OCI-LY3 (cell line): ENCODE measurements around the gene MAST2.
"Not testable (repeated sequence)": the region's sequence is repeated elsewhere in the genome, so short reads cannot be mapped to it uniquely, and the experiment has no call there.

Experiments
- H2AFZ ChIP-seq: fragments of 200-600, 300-600 bp; shearing (Covaris generic); 2 replicates; pipeline ENCODE4 v1.6.0; 2014; ENCODE audit warnings: antibody characterized with exemption, low read depth, low read length
- H3K27ac ChIP-seq: fragments of 200-600, 300-600 bp; sonication (generic); 2 replicates; pipeline ENCODE4 v1.5.1; 2014; ENCODE audit warnings: mild to moderate bottlenecking, low read length, moderate library complexity, mixed read lengths
- H3K27me3 ChIP-seq: fragments of 200-600, 300-600 bp; sonication (generic); 2 replicates; pipeline ENCODE4 v1.6.1; 2014; ENCODE audit warnings: low read depth, low read length, mixed read lengths
- H3K36me3 ChIP-seq: fragments of 200-600, 300-600 bp; sonication (generic); replicated peaks from 2 replicates; pipeline ENCODE3; 2014; ENCODE audit warnings: low read depth, low read length, mixed read lengths
- H3K4me1 ChIP-seq: fragments of 300-600, 200-600 bp; sonication (generic); 2 replicates; pipeline ENCODE4 v1.6.1; 2014; ENCODE audit warnings: low read length, mixed read lengths
- H3K4me2 ChIP-seq: fragments of 200-600, 300-600 bp; sonication (generic); 2 replicates; pipeline ENCODE4 v1.6.1; 2014; ENCODE audit warnings: low read length, mixed read lengths
- H3K4me3 ChIP-seq: fragments of 300-600, 200-600 bp; sonication (generic); 2 replicates; pipeline ENCODE4 v1.5.1; 2014; ENCODE audit warnings: antibody characterized with exemption, mild to moderate bottlenecking, low read length, moderate library complexity
- H3K79me2 ChIP-seq: fragments of 300-600, 200-600 bp; shearing (Covaris generic); 2 replicates; pipeline ENCODE4 v1.6.1; 2014; ENCODE audit warnings: mild to moderate bottlenecking, low read length, mixed read lengths
- H3K9ac ChIP-seq: fragments of 300-600, 200-600 bp; shearing (Covaris generic); 2 replicates; pipeline ENCODE4 v1.6.0; 2014; ENCODE audit warnings: mild to moderate bottlenecking, low read length, moderate library complexity
- H3K9me3 ChIP-seq: fragments of 200-600, 300-600 bp; shearing (Covaris generic); 2 replicates; pipeline ENCODE4 v1.6.1; 2014; ENCODE audit warnings: low read length, mixed read lengths; ENCODE audit not compliant: insufficient read depth
- H4K20me1 ChIP-seq: fragments of 200-600, 300-600 bp; sonication (generic); 2 replicates; pipeline ENCODE4 v1.6.1; 2016; ENCODE audit warnings: low read length, mixed read lengths; ENCODE audit not compliant: insufficient read depth
- EZH2phosphoT487 ChIP-seq: fragments of 200-600 bp; shearing (Covaris generic); IDR thresholded peaks from 2 replicates; pipeline ENCODE4 v1.6.1; 2018; ENCODE audit warnings: antibody characterized with exemption, mixed run types, low read depth
- TF ChIP-seq, protein P1 (sequence below): fragments of 200-600, 300-600 bp; sonication (generic); IDR thresholded peaks from 2 replicates; pipeline ENCODE4 v1.5.1; 2014; ENCODE audit warnings: antibody characterized with exemption, low read length, low read depth

The MAST2 gene

DNA sequence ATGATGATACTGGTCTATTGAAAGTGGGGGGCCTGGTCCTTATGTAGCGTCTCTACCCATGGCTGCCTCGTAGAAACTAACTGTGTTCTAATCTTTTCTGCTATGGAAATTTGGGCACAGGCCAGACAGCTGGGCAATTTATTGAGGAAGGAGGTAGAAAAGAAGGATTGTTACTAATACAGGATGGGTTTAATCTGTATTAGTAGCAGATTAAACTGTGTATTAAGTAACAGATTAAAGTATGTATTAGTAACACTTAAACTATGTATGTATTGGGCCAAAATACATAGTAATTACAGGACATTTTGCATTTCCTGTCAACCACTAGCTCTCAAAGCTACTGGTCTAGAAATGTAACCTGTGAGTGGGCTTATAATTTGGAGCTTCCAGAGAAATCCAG lies 142.0 kb downstream of the MAST2 start:
- Histone ChIP-seq H3K4me2 (no peak overlapping the region), H3K4me3 (no peak overlapping the region), H4K20me1 (no peaks in the 10 kb centered on the region), H3K27me3 (no peaks in the 10 kb centered on the region), H3K79me2 (no peaks in the 10 kb centered on the region), H3K27ac (no peak overlapping the region), H3K4me1 (peaks cover 8% of the 10 kb centered on the region), H3K9me3 (no peaks in the 10 kb centered on the region), H2AFZ (no peak overlapping the region), H3K9ac (no peak overlapping the region), H3K36me3 (no peaks in the 10 kb centered on the region)
- TF ChIP-seq, protein P1, sequence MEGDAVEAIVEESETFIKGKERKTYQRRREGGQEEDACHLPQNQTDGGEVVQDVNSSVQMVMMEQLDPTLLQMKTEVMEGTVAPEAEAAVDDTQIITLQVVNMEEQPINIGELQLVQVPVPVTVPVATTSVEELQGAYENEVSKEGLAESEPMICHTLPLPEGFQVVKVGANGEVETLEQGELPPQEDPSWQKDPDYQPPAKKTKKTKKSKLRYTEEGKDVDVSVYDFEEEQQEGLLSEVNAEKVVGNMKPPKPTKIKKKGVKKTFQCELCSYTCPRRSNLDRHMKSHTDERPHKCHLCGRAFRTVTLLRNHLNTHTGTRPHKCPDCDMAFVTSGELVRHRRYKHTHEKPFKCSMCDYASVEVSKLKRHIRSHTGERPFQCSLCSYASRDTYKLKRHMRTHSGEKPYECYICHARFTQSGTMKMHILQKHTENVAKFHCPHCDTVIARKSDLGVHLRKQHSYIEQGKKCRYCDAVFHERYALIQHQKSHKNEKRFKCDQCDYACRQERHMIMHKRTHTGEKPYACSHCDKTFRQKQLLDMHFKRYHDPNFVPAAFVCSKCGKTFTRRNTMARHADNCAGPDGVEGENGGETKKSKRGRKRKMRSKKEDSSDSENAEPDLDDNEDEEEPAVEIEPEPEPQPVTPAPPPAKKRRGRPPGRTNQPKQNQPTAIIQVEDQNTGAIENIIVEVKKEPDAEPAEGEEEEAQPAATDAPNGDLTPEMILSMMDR = no peak
- TF ChIP-seq EZH2phosphoT487 = no peak

DNA sequence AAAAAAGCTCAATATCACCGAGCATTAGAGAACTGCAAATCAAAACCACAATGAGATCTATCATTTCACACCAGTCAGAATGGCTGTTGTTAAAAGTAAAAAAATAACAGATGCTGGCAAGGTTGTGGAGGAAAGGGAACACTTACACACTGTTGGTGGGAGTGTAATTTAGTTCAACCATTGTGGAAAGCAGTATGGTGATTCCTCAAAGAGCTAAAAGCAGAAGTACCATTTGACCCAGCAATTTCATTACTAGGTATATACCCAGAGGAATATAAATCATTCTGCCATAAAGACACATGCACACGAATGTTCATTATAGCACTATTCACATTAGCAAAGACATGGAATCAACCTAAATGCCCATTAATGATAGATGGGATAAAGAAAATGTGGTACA lies 146.1 kb downstream of the MAST2 start:
- H3K4me1 ChIP-seq, H3K27me3 ChIP-seq, H3K27ac ChIP-seq, H3K79me2 ChIP-seq, H3K36me3 ChIP-seq, H2AFZ ChIP-seq, H3K9ac ChIP-seq, H3K4me2 ChIP-seq, H3K4me3 ChIP-seq, H3K9me3 ChIP-seq, H4K20me1 ChIP-seq: not testable (repeated sequence)

DNA sequence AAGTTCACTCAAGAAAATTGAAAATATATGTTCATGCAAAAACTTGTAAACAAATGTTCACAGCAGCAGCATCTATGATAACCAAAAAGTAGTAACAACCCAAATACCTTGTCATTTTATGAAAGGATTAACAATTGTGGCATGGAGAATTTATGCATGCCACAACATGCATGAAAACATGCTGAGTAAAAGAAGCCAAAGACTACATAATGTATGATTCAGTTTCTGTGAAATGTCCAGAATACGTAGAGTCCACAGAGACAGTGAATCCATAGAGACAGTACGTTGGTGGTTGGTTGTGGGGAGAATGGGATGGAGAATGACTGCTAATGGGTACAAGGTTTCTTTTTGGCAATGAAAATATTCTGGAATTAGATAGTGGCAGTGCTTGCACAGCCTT lies 148.7 kb downstream of the MAST2 start:
- no peak overlapping the region for H3K9ac ChIP-seq
- no peak overlapping the region for H3K27ac ChIP-seq
- no peak overlapping the region for H3K4me2 ChIP-seq
- no peaks in the 10 kb centered on the region for H3K9me3 ChIP-seq
- no peaks in the 10 kb centered on the region for H3K27me3 ChIP-seq
- H2AFZ ChIP-seq = no peak overlapping the region
- H3K79me2 ChIP-seq = no peaks in the 10 kb centered on the region
- TF ChIP-seq, protein P1 = no peak
- no peak for TF ChIP-seq EZH2phosphoT487
- H3K4me3 ChIP-seq = no peak overlapping the region
- no peaks in the 10 kb centered on the region for H3K36me3 ChIP-seq
- H3K4me1 ChIP-seq = peaks cover 8% of the 10 kb centered on the region
- H4K20me1 ChIP-seq = no peaks in the 10 kb centered on the region

DNA sequence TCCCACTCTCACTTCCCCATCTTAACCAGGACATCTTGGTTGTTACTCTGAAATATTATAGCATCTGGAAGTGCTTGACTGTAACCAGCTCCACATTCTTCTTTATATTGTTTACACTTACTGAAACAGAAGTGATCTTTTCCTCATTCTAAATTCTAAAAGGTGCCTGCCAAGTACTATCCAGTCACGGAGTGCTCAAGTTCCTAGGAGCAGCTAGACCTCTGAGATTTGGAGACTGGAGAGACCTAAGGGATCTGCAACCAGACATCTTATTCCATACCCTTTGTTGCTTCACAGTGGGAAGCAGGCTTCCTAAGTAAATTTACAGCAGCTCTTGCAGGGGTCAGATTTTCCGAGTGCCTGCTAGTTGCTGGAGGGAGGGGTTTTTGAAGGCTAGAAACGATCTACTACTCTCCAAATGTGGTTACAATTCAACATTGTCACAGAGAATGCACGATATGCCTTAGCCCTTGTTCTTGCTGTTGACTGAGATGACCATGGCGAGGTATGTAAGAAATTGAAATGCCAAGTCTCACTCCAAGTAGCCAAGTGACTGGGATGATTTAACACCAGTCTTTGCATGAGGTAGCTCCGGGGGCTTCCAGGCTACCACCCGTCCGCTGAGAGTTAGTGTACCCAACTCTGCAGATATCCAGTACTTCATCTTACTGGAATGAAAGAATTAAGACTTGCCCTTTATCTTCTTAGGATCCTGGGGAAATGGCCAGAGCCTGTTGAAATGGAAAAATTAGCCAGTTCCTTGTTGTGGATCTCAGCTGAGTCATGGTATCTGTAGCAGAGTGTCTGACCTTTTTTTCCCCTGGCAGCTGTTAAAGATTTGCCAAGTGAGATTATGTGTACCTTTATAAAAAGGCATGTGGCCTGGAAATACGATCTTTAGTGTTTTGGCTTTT lies 150.8 kb downstream of the MAST2 start:
- Histone ChIP-seq H3K79me2 (no peaks in the 10 kb centered on the region), H3K9ac (no peak overlapping the region), H2AFZ (no peak overlapping the region), H3K27me3 (no peaks in the 10 kb centered on the region), H3K4me2 (no peak overlapping the region), H3K9me3 (no peaks in the 10 kb centered on the region), H4K20me1 (no peaks in the 10 kb centered on the region), H3K4me3 (no peak overlapping the region), H3K36me3 (no peaks in the 10 kb centered on the region), H3K4me1 (peaks cover 6% of the 10 kb centered on the region), H3K27ac (no peak overlapping the region)
- TF ChIP-seq, protein P1 = no peak
- no peak for TF ChIP-seq EZH2phosphoT487
